Endothelial cell of umbilical vein (primary cell): ENCODE measurements around the gene KRTAP20-2. TPM values are rescaled to one million over a fixed set of nuclear protein-coding genes. Genes with fewer than 3 reads are reported as not detected.

ENCODE experiments used
- BruUV-seq: library from RNA; stranded (reverse); fragments of 400-500 nt; replicated peaks from 2 replicates; lab custom pipeline; 2021; lab: Mats Ljungman, UMichigan
- CTCF ChIA-PET: fragments of 300-600, 350-600 bp; sonication (Branson Sonifier 250); formaldehyde crosslinking; loops from one replicate; lab custom pipeline; 2021; ENCODE audit warnings: antibody characterized with exemption, inconsistent platforms; lab: Charles Lee
- POLR2A ChIA-PET: fragments of 300-600, 350-600 bp; sonication (Branson Sonifier 250); formaldehyde crosslinking; loops from one replicate; lab custom pipeline; 2021; ENCODE audit warnings: antibody characterized with exemption, inconsistent platforms; lab: Charles Lee
- DNase-seq: peaks from one replicate; pipeline ENCODE4 v3.0.0-alpha.2; 2011; ENCODE audit warnings: low read depth, low spot score
- FAIRE-seq: peaks from 2 replicates; lab custom pipeline; 2011; peaks lifted over from hg19 to GRCh38; lab: Jason Lieb, UNC
- H2AFZ ChIP-seq: 2 replicates; pipeline ENCODE4 v1.6.0; 2012; ENCODE audit warnings: low read depth, low read length, control low read depth, inconsistent platforms
- H3K27ac ChIP-seq: 2 replicates; pipeline ENCODE4 v1.5.1; 2011; ENCODE audit warnings: low read depth, mild to moderate bottlenecking, control low read depth, low read length, moderate library complexity; ENCODE audit not compliant: insufficient read depth
- H3K27me3 ChIP-seq, 2 experiments: 2 replicates each; pipeline versions ENCODE4 v1.6.0 to v1.6.1; 2011; ENCODE audit warnings: low read length in 2 of 2, mixed read lengths in 1 of 2; ENCODE audit not compliant: control insufficient read depth in 2 of 2, insufficient read depth in 2 of 2
- H3K36me3 ChIP-seq, 2 experiments: 2 replicates in 1 of 2; 3 replicates in 1 of 2; pipeline ENCODE4 v1.5.1; 2011; ENCODE audit warnings: low read length in 2 of 2, mild to moderate bottlenecking in 1 of 2, moderate library complexity in 1 of 2; ENCODE audit not compliant: control insufficient read depth in 2 of 2, insufficient read depth in 2 of 2; ENCODE audit errors: extremely low read depth in 1 of 2
- H3K4me1 ChIP-seq: 3 replicates; pipeline ENCODE4 v1.5.1; 2011; ENCODE audit warnings: mild to moderate bottlenecking, low read length; ENCODE audit not compliant: control insufficient read depth, insufficient read depth; ENCODE audit errors: extremely low read depth
- H3K4me2 ChIP-seq: 2 replicates; pipeline ENCODE4 v1.6.1; 2011; ENCODE audit warnings: low read length, control low read depth, mixed read lengths; ENCODE audit not compliant: insufficient read depth
- H3K4me3 ChIP-seq, 3 experiments: fragments of 200-600 bp in 1 of 3; sonication (generic), shearing (Covaris generic) in 1 of 3; replicated peaks in 1 of 3; 2 replicates each; pipeline ENCODE4 v1.5.1; 2011 to 2016; ENCODE audit warnings: control low read depth in 3 of 3, low read length in 3 of 3, mild to moderate bottlenecking in 2 of 3, inconsistent platforms in 1 of 3, low read depth in 1 of 3, moderate library complexity in 1 of 3; ENCODE audit not compliant: insufficient read depth in 1 of 3
- H3K79me2 ChIP-seq: 2 replicates; pipeline ENCODE4 v1.6.0; 2012; ENCODE audit warnings: low read length, inconsistent platforms; ENCODE audit not compliant: control insufficient read depth, insufficient read depth
- H3K9ac ChIP-seq: replicated peaks from 2 replicates; pipeline ENCODE3; 2011; ENCODE audit warnings: low read length, control low read depth; ENCODE audit not compliant: insufficient read depth; ENCODE audit errors: extremely low read depth
- H3K9me1 ChIP-seq: replicated peaks from 3 replicates; pipeline ENCODE4 v1.6.0; 2011; ENCODE audit warnings: mild to moderate bottlenecking, low read length; ENCODE audit not compliant: control insufficient read depth, insufficient read depth; ENCODE audit errors: extremely low read depth
- H3K9me3 ChIP-seq: replicated peaks from 2 replicates; pipeline ENCODE4 v1.5.1; 2012; ENCODE audit warnings: low read length, inconsistent platforms; ENCODE audit not compliant: control insufficient read depth, insufficient read depth
- H4K20me1 ChIP-seq: replicated peaks from 2 replicates; pipeline ENCODE3; 2011; ENCODE audit warnings: mild to moderate bottlenecking, low read length; ENCODE audit not compliant: control insufficient read depth, insufficient read depth; ENCODE audit errors: extremely low read depth
- EZH2 ChIP-seq: IDR thresholded peaks from 2 replicates; pipeline ENCODE4 v1.6.1; 2012; ENCODE audit warnings: borderline replicate concordance, low read depth, mild to moderate bottlenecking, moderate library complexity, low read length, inconsistent platforms; ENCODE audit not compliant: severe bottlenecking
- JUN ChIP-seq: IDR thresholded peaks from 2 replicates; pipeline ENCODE4 v1.6.1; 2011; ENCODE audit warnings: borderline replicate concordance, low read depth; ENCODE audit not compliant: insufficient read length, insufficient read depth
- MYC ChIP-seq: IDR thresholded peaks from one replicate; pipeline ENCODE4 v1.6.1; 2011; ENCODE audit warnings: mild to moderate bottlenecking, low read depth, low read length
- dilution Hi-C: fragments of 300-500 bp; cut with MboI; formaldehyde crosslinking; loops from one replicate; pipeline ENCODE4 v1.15.0; 2019; ENCODE audit warnings: low sequenced_read_pairs; ENCODE audit not compliant: extremely low pct_ligation_motif_present
- intact Hi-C: fragments of 100-400 bp; cut with micrococcal nuclease; formaldehyde crosslinking; loops from one replicate; pipeline ENCODE4 v1.10.0; 2022
- polyA plus RNA-seq, 4 experiments: library from polyadenylated mRNA; depleted of rRNA in 3 of 4; stranded (reverse) in 3 of 4; unstranded in 1 of 4; fragments of >200 nt; gene quantifications; 2 replicates each; pipeline versions ENCODE4 v1.2.1 to v1.2.3, GENCODE V29; 2011 to 2012; ENCODE audit warnings: missing spikeins in 1 of 4
- total RNA-seq: library from RNA; stranded (reverse); gene quantifications from 2 replicates; pipeline ENCODE4 v1.2.3, GENCODE V29; 2021
- TF ChIP-seq, protein P1 (sequence below), 2 donors: IDR thresholded peaks; 1 replicate in 1 of 2; 2 replicates in 1 of 2; pipeline ENCODE4 v1.5.1; 2011; ENCODE audit warnings: low read length in 2 of 2, mild to moderate bottlenecking in 2 of 2, moderate library complexity in 2 of 2, control low read depth in 1 of 2, inconsistent platforms in 1 of 2, low read depth in 1 of 2; ENCODE audit not compliant: insufficient read depth in 1 of 2; ENCODE audit errors: extremely low read depth in 1 of 2

Gene KRTAP20-2
- total and polyA plus RNA-seq, 2 donors (not counting 3 experiments of a cell fraction or from before 2014, with no cell fraction given), result not detected

DNA sequence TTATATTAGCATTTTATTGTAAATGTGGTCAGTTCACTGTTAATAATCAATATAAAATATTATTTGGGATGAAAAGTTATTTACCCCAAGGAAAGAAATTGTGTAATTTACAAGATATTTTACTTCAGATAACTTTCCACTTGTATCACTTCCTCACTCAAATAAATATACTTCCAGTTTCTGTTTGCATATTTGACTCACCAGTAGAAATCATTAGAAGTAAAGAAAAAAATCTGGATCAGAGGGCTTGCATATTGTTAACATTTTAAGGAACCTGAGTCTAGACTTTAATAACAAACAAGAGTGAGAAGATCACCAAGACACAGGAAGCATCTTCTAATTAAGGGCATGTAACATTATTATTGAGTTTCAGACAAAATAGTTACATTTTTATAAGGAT lies 14.9 kb upstream of the KRTAP20-2 start:
- Histone ChIP-seq H2AFZ (no peak overlapping the region), H3K27me3 (no peaks in the 10 kb centered on the region), H3K9ac (no peak overlapping the region), H3K4me2 (no peak overlapping the region), H3K27ac (no peak overlapping the region), H3K79me2 (no peaks in the 10 kb centered on the region), H3K36me3 (no peaks in the 10 kb centered on the region), H3K9me3 (peaks cover 10% of the 10 kb centered on the region), H3K4me3 (no peak overlapping the region), H4K20me1 (no peaks in the 10 kb centered on the region), H3K4me1 (no peaks in the 10 kb centered on the region), H3K9me1 (no peaks in the 10 kb centered on the region)
- dilution Hi-C loops, result no loop called here
- FAIRE-seq (no peak), DNase-seq (no peak)
- CTCF ChIA-PET, result no interaction called here
- POLR2A ChIA-PET, result no interaction called here
- TF ChIP-seq, protein P1, sequence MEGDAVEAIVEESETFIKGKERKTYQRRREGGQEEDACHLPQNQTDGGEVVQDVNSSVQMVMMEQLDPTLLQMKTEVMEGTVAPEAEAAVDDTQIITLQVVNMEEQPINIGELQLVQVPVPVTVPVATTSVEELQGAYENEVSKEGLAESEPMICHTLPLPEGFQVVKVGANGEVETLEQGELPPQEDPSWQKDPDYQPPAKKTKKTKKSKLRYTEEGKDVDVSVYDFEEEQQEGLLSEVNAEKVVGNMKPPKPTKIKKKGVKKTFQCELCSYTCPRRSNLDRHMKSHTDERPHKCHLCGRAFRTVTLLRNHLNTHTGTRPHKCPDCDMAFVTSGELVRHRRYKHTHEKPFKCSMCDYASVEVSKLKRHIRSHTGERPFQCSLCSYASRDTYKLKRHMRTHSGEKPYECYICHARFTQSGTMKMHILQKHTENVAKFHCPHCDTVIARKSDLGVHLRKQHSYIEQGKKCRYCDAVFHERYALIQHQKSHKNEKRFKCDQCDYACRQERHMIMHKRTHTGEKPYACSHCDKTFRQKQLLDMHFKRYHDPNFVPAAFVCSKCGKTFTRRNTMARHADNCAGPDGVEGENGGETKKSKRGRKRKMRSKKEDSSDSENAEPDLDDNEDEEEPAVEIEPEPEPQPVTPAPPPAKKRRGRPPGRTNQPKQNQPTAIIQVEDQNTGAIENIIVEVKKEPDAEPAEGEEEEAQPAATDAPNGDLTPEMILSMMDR (IDR thresholded peaks at IDR 0.05; ENCODE audit: extremely low read depth in 1 of 2, insufficient read depth in 1 of 2, low read depth in 1 of 2, low read length in 2 of 2), result no peak
- TF ChIP-seq EZH2, result no peak
- no peak for TF ChIP-seq JUN
- no TSS peak for BruUV-seq
- intact Hi-C loops, result no loop called here

DNA sequence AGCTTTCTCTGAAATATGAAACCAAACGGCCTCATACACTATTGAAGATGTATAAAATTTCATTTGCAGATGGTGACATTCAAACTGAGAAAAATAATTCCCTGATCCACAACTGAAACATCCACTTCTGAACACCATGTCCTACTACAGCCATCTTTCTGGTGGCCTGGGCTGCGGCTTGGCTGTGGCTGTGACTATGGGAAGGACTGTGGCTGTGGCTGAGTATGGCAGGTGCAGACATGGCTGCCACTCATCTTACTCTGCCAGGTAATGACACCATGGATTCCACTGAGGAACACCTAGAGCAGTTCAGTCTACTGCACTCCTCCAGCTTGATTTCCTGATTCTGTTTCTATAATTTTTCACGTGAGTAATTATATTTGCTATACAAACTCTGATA lies 14.5 kb upstream of the KRTAP20-2 start, which contains the start of gene KRTAP20-4:
Gene KRTAP20-4 (plus strand): TSS at position 106 of the 400 bp plus-strand sequence.
- TF ChIP-seq MYC (no peak), JUN (no peak)
- H3K4me3 ChIP-seq, result no peak within 1 kb of the TSS
- intact Hi-C loops (no loop called here), dilution Hi-C loops (no loop called here)
- no peak for DNase-seq
- FAIRE-seq, result no peak
- BruUV-seq, result no TSS peak
- H4K20me1 ChIP-seq, result no peaks in the 10 kb centered on the region
- ChIA-PET POLR2A (no interaction called here), CTCF (no interaction called here)
- H3K36me3 ChIP-seq, result no peaks in the 10 kb centered on the region
- H3K27ac ChIP-seq, result no peak within 1 kb of the TSS
- no peaks in the 10 kb centered on the region for H3K4me1 ChIP-seq
- H3K27me3 ChIP-seq, result no peaks in the 10 kb centered on the region
- peaks cover 8% of the 10 kb centered on the region for H3K9me3 ChIP-seq
- H3K79me2 ChIP-seq, result no peaks in the 10 kb centered on the region
- no peaks in the 10 kb centered on the region for H3K9me1 ChIP-seq
- no peak within 1 kb of the TSS for H2AFZ ChIP-seq
- no peak within 1 kb of the TSS for H3K9ac ChIP-seq
- no peak within 1 kb of the TSS for H3K4me2 ChIP-seq
